HUDEP-2 (cell line): ENCODE measurements around the gene VAV2.

Experiments
- DNase-seq, 76 experiments: peaks; one replicate each; lab custom pipeline; 2025; ENCODE audit not compliant: unreplicated experiment in 76 of 76; lab: John Stamatoyannopoulos, UW

Gene VAV2

DNA sequence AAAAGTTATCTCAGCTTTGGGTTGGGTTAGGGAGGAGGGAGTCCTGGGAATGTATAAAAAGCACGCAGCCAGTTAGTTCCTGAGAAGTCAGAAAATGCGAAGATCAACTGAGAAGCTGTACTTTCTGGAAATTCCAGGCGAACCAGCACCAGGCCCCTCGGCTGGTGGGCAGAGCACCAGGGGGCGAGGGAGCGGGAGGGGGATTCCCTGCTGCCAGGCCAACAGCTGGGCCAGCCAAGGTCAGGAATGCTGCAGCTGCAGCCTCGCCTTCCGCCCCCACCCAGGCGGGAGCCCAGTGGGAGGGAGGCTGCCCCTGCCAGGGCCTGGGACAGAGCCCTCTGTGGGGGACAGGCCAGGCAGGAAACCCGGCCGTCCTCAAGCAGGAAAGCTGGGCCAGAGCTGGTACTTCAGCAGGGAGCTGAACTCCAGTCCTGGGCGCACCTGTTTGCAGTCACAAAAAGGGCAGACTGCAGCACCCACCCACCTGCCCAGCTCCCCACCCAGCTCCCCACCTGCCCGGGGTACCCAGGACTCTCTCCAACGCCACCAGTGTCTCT is 35.5 kb downstream of the VAV2 start:
- no peak for DNase-seq

DNA sequence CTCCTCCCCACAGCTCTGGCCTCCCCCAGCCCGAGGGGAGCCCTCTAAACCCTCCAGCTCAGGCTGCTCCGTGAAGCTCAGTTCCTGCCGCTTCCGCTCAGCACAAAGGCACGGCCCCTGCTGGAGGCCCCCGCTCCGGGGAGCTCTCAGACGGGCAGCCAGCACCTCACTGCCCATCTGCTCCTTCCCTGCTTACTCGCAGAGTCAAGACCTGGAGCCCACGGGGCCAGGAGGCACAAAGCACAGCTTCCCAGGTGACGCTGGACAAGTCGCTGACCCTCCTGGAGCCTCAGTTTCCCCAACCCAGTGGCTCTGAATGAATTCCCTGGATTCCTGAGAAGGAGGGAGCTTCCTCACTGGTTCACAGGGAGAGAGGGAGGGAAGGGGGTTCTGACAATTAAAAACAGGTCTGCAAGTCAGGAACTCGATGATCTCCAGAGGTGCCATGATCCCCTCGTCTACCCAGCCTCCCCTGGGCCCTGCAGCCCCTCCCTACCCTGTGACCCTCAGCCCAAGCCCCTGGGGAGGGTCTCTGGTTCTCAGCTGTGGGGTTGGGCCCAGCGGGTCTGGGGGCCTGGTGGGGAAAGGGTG is 36.2 kb downstream of the VAV2 start:
- DNase-seq = no peak

DNA sequence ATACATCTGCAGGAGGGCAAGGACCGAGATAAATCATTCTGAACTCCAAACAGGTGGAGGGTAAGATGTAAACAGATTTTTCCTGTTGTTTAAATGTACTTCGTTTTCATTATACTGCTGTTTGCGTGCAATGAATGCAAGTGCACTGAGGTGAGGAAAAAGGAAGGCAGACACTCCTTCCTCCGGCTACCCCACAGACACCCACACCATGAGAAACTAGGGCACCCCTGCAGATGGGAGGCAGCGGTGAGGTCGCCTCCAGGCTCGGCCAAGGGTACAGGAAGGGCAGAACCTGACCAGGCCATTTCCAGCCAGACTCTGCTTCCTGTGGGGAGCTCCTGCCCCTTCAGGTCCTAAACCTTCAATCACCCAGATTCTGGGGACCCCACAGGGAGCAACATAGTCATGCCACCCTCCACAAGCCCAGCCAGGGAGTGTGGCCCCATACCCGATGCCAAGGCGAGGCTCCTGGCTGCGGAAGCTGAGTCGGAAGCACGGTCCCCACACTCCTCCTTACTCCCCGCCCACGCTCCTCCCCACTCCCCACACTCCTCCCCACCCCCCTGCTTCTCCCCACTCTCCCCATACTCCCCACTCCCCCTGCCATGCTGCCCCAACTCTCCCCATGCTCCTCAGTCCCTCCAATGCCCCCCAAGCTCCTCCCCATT is 37.1 kb downstream of the VAV2 start:
- DNase-seq = no peak

DNA sequence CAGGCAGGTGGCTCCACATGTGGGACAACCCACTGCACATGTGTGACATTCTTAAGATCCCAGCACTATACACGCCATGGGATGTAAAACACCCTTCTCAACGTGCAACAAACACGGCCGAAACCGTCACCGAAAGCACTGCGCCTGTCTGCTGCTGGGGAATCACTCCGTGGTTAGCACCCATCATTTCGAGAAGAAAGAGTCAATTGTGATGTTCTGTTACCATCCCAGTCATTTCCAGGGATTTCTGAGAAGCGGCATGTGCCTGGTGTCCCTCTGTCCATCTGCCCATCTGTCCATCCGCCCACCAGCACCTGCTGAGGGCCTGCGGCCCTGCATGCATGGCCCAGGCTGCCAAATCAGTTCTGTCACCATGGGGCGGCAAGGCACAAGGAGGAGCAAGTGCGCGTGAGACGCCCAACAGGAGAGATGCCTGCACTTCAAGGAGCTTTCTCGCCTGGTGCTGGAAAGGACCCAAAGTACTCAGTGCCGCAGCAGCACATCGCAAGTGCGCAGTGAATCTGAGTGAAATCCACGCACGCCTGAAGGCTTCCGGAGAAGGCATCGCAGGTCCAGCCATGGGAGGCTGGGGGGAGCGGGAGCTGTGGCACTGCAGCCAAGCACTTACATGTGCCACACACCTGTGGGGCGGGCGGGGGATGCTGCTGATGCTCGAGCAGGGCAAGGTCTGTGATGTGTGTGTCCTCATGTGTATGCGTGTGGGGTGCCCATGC is 38.0 kb downstream of the VAV2 start:
- DNase-seq = no peak

DNA sequence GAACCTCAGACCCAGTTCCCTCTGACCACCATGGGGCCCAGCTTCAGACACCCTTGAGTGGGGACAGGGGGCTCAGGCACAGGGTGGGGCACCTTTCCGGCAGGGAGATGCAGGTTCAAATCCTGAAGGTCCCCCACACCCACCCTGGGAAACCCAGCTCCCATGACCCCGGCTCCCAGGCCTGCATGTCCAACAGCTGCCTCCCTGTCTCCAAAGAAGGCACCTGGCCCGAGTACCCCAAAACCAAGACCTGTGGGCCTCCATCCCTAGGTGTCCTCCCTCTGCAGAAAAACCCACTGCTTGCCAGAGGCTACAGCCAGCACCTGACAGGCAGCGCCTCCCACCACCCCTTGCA is 38.5 kb downstream of the VAV2 start:
- DNase-seq = no peak

DNA sequence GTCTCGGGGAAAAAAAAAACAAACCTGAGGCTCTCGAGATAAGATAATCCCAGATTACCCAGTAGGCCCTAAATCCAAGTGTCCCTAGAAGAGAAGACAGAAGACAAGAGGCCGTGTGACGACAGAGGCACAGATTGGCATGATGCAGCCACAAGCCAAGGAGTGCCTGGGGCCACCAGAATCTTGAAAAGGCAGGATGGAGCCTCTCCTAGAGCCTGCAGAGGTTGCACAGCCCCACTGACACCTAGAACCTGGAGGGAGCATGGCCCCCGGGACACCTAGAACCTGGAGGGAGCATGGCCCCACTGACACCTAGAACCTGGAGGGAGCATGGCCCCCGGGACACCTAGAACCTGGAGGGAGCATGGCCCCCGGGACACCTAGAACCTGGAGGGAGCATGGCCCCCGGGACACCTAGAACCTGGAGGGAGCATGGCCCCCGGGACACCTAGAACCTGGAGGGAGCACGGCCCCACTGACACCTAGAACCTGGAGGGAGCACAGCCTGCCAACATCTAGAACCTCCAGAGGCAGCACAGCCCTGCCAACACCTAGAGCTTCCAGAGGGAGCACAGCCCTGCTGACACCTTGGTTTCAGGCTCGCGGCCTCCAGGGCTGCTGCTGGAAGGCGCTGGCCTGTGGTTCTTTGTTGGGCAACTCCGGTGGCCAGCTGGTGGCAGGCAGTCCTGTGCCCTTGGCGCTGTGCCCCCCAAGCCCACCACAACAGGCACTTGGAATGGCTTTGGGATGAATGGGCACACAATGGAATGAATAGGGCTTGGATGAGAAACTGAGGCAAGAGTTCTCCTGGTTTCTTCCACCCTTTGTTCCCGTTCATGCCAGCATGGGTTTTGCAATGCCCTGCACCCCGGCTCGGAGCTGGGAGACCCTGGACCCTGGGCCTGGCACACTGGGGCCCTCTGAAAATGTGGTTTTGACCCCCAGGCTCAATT is 39.2 kb downstream of the VAV2 start:
- DNase-seq = no peak

DNA sequence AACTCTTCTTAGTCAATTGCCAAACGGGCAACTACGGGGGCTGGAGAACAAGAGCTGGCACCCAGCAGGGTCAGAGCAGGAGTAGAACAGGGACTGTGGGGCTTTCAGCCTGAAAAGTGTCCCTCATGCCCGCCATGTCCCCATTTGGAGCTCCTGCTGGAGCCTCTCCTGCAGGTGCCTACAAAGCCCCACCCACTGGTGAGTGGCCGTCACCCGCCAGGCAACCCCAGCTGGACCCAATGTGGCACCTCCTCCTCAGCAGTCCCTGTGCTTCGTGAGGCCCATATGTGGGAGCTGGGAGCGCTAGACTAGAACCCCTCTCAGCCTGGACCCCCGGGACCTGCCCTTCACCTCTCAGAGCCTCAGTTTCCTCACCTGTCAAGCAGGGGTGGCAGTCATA is 40.9 kb downstream of the VAV2 start:
- no peak for DNase-seq

DNA sequence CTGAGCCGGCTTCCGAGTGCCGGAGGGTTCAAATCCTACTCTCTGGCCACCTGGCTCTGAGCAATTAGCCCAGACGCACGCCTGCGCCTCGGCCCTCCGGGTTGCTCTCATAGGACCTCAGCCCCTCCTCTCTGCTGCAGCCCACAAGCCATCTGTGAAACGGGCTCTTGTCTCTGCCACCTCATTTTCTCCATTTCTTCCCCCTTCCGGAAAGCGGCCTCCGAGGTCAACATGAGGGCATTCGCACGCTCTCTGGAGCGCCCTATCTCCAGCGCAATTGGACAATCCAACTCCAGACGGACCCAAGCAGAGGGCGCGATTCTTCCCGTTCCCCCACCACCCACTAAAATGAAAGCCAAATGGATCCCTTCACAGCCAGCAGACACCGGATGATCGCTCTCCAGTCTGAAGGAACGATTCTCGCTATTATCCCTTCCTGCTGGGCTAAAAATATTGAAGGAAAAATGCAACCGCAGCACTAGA is 41.5 kb downstream of the VAV2 start:
- no peak for DNase-seq

DNA sequence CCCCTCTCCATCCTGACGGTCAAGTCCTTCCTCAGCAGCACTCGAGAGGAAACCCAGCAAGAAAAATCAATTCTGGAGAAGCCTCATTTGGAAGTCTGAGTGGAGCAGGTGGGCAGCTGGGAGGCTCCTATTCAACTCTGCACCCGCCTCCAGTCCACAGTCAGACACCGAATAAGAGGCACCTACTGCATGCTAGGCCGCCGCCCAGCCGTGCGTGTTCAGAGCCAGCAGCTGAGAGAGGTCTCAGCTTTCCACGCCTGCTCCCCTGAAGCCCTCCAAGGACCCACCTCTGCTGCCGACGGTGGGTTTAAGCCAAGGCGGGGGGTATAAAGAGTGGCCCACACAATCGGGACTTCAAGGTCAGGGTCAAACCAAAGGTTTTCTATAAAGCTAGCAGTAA is 41.9 kb downstream of the VAV2 start:
- no peak for DNase-seq

DNA sequence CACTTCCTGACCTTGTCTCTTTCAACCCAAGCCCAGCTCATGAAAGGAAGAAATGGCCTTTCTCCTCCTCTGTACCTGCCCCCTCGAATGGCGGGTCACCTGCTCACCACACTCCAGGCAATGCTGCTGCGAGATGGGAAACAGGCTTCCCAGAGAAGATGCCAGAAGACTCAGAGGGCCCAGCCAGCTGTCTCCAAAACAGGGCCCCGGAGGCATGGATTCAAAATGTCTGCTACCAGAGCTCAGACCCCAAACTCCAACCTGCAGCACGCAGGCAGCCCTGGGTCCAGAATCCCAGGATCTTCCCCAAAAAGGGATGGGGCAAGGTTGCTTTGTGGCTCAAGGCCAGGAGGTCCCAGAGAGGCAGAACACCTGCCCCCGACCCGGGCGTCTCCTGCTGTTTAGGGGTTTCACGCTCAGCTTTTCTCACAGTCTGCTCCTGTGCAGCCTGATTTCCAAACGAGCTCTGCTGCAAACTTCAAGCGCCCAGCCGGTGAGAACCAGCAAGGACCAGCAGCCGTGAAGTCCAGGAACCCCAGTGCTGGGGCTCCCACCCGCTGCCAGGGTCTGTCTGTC is 42.5 kb downstream of the VAV2 start:
- DNase-seq = no peak

DNA sequence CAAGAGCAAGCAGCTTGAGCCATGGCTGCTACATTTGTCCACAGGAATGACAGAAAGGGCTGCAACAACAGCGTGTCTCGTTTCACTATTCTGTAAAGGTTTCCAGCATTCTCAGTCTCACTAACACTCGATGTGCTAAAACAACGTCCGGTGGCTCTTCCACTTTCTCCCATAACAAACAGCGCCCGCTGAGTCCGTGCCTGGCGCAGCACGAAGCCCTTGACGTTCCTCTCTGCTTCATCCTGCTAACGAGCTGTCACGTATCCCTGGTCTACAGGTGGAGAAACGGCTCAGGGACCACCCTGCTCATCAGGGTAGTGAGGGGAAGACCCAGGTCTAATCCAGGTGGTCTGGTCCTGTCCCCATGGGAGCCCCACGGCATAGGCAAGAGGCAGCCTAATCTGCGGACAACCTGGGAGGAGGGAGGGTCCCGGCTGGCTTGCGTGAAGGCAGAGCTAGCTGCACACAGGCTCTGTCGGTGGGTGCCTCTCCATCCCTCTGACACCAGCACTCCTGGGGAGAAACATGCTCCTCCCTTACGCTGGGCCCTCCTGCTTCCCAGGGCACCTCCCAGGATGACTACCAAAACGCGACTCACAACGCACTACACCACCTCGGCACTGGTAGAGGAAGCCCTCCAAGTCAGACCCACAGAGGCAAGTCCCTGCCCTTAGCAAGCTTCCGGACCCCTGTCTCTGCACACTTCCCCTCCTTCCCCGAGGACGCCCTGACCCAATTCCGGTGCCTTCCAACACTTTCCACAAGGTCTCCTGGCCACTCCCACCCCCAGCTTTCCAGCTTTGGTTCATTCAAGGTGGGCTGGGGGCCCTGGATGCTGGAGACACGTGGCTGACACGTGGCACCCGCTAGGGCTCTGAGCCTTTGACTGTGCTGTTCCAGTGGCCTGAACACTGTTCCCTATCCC is 43.3 kb downstream of the VAV2 start:
- DNase-seq = no peak

DNA sequence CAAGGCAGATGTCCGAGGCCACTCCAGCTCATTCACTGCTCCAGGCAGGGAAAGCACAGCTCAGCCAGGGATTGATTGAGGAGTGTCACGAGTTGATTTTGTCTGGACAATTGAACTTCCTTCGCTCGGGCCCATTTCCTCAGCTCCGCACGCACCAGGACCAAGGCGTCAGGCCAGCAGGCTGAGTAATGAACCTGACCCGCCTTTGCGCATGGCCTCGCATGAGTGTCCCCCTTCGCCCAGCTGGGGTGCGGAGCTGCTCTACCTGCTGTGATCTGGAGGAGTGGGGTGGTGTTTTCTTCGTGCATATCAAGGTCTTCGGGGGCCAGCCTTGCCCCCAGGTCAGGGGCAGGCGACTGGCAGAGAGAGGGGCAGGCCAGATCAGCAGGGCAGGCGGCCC is 44.0 kb downstream of the VAV2 start:
- no peak for DNase-seq

DNA sequence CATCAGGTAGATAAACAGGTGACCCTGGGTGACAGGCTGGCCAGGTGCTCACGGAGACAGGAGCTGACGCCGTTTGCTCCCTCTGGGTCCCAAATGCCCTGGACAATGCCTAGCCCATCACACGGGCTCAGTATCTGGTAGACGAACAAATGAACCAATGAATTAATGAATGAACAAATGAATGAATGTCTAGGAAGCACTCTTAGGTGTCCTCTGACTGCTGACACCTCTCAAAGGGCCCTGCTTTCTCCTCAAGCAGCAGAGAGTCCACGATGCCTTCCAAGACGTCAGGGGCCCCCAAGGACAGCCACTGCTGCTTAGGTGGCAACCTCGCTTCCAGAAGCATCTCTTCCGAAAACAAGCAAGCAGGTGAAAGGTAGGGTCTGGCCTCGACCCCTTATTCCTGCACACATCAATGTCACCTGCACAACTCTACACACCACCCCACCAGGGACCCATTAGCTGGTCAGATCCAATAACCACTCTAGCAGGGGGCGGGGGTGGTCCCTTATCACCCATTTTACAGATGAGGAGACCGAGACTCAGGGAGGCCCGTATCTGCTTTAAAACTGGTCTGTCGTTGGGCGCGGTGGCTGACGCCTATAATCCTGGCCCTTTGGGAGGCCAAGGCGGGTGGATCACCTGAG is 45.2 kb downstream of the VAV2 start:
- DNase-seq = no peak

DNA sequence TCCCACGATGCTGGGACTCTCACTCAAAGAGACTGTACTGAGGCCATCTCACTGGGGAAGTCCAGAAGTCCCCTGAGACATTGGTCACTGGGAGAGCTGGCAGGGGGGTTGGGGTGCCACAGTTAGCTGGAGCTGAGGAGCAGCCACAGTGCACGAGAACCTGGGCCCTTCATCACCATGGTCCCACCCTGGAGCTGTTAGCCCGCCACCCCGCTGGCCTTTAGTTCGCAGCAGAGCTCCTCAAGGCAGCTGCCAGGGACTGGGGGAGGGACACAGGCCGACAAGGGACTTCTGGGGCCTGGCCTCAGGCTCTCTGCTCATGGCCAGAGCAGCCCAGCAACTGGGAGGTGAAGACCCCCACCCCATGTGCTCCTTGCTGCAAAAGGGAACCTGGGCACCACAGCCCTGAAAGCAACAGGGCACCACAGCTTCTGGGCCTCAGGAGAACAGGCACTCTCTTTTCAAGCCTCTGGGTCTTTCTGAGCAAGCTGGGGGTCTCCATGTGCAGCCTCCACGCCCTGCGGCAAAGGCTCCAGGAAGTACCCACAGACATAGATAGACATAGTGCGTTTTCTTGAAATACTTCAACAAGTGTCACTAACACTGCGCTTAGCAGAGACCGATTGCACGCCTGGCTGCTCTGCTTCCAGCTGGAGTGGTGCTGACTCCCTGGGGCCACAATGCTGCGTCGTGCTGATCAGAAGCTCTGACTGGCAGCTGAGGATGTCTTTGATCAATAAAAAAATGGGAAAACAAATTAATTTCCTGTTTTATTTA is 46.0 kb downstream of the VAV2 start:
- DNase-seq = no peak

DNA sequence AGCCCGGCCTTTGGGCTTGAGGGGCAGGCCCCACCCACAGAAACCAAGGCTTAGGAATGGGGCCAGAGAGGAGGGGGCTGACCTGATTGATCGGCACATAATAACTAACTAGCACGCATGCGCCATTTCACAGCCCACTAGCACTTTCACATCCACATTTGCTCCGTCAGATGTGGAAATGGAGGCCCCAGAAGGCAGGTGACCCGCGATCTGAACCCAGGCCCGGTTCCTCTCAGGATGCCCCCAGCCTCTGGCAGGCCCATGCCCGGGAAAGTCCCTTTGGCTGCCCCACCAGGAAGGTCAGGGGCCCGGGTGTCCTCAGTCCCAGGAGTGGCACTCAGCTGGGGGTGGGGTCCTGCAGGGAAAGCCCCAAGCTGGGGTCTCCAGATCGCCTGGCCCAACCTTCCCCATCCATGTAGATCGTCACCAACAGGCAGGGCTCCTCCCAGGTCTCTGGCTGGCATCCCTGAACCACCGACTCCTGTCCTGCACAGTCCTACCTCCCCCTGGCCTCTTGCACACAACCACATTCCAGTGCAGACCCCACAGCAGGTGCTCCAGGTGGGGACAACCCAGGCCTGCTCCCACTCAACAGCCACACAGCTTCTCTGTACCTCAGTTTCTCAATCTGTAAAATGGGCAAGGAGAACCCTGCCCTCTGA is 46.7 kb downstream of the VAV2 start:
- no peak for DNase-seq

DNA sequence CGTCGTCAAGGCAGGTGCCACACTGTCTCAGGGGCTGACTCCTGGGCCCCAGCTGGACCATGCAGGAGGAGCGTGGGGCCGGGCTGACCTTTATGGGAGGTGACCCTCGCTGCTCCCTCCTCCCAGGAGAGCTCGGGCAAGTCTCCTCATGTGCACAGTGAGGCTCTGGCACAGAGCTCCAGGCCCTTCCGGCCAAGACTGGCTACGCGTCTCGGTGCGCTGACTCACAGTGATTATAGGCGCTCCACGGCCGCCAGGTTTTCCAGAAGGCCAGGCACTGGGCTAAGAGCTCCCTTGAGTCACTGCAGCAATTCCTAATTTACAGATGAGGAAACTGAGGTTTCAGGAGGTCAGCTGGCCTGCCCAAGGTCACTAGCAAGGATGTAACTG is 47.4 kb downstream of the VAV2 start:
- no peak for DNase-seq
